Measurements from ENCODE around the gene BTAF1. TPM values are rescaled to one million over a fixed set of nuclear protein-coding genes. Genes with fewer than 3 reads are reported as not detected.
"Not testable (repeated sequence)": the region's sequence is repeated elsewhere in the genome, so short reads cannot be mapped to it uniquely, and the experiment has no call there.

BTAF1 gene
- total RNA-seq, 4 donors from 2014 or later: 42.6 to 61.3 (median 46.6) TPM

DNA sequence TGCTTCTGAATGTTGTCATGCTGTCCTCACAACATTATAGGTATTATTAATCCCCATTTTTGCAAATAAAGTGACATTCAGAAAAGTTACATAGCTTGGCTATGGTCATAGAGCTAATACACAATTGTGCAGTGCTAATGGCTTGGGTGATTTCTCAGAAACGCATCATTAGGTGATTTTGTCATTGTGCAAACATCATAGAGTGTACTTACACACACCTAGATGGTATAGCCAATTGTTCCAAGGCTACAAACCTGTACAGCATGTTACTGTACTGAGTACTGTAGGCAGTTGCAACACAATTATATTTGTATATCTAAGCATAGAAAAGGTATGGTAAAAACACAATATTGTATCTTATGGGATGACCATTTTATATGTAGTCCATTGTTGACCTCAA lies 91.0 kb downstream of the BTAF1 start:
- no peaks in the 10 kb centered on the region for H3K9me3 ChIP-seq
- no peak overlapping the region for H3K4me3 ChIP-seq (replicated peaks in 1 of 3)
- TF ChIP-seq POLR2A (IDR thresholded peaks at IDR 0.05): no peak
- no peak for TF ChIP-seq CTCF (IDR thresholded peaks at IDR 0.05)
- H3K27ac ChIP-seq: no peak overlapping the region
- intact Hi-C loops (cut with DNase I): no loop called here
- peaks cover 12 to 45% of the 10 kb centered on the region in 2 donors for H3K36me3 ChIP-seq
- no peaks in the 10 kb centered on the region for H3K4me1 ChIP-seq
- no peaks in the 10 kb centered on the region for H3K27me3 ChIP-seq
- WGBS, 2 donors: 88 to 96% methylated on average over 1 of the region's 1 CpG
- no peak for DNase-seq

DNA sequence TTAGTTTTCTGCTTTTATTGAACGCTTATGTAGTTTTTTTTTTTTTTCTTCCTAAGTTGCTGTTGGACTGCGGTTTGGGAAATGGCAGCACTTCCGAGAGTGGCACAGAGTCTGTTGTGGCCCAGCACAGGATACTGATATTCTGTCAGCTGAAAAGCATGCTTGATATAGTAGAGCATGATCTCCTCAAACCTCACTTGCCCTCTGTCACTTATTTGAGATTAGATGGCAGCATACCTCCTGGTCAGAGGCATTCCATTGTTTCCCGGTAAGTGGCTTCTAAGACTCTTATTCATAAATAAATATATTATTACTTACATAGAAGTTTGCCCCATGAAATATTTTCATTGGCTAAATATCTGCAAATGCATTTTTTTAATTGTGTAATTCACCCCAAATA lies 101.1 kb downstream of the BTAF1 start:
- Histone ChIP-seq H3K36me3 (peaks cover 29 to 48% of the 10 kb centered on the region in 2 donors), H3K4me1 (no peaks in the 10 kb centered on the region), H3K9me3 (no peaks in the 10 kb centered on the region), H3K27ac (no peak overlapping the region), H3K4me3 (replicated peaks in 1 of 3) (no peak overlapping the region), H3K27me3 (no peaks in the 10 kb centered on the region)
- 91 to 95% methylated on average over 4 of the region's 4 CpGs for WGBS, 2 donors
- intact Hi-C loops (cut with DNase I): no loop called here
- TF ChIP-seq POLR2A (IDR thresholded peaks at IDR 0.05) (no peak), CTCF (IDR thresholded peaks at IDR 0.05) (no peak)
- no peak for DNase-seq

DNA sequence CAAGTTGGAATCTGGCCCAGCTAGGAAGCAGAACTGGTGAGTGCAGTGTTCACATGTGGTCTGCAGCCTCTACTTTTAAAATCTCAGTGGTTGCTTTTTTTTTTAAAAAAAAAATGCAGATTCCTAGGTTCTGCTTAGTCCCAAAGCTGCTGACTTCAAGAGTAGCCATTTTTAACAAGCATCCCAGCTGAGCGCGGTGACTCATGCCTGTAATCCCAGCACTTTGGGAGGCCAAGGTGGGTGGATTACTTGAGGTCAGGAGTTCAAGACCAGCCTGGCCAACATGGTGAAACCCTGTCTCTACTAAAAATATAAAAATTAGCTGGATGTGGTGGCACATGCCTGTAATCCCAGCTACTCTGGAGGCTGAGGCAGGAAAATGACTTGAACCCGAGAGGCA lies 101.8 kb downstream of the BTAF1 start:
- intact Hi-C loops (cut with DNase I); H3K4me1 ChIP-seq; H3K27me3 ChIP-seq; H3K4me3 ChIP-seq (replicated peaks in 1 of 3); DNase-seq; H3K9me3 ChIP-seq; H3K27ac ChIP-seq: not testable (repeated sequence)
- peaks cover 29 to 45% of the 10 kb centered on the region in 2 donors for H3K36me3 ChIP-seq
- WGBS, 2 donors: 96 to 97% methylated on average over 3 of the region's 3 CpGs

- Histone ChIP-seq H3K36me3 (peaks cover 33 to 45% of the 10 kb centered on the region in 2 donors), H3K4me3 (replicated peaks in 1 of 3) (no peak overlapping the region), H3K9me3 (no peaks in the 10 kb centered on the region), H3K27ac (no peak overlapping the region), H3K27me3 (no peaks in the 10 kb centered on the region), H3K4me1 (no peaks in the 10 kb centered on the region)
- 94% methylated on average over 4 of the region's 4 CpGs for WGBS, 2 donors
- intact Hi-C loops (cut with DNase I): no loop called here
- TF ChIP-seq CTCF (IDR thresholded peaks at IDR 0.05): no peak
- TF ChIP-seq POLR2A (IDR thresholded peaks at IDR 0.05): no peak
- no peak for DNase-seq
Measured at GRCh38 chr10:92027141-92027540, 103.6 kb downstream of the BTAF1 start.

- TF ChIP-seq CTCF (IDR thresholded peaks at IDR 0.05) (no peak), POLR2A (IDR thresholded peaks at IDR 0.05) (no peak)
- Histone ChIP-seq H3K4me3 (replicated peaks in 1 of 3) (no peak overlapping the region), H3K9me3 (no peaks in the 10 kb centered on the region), H3K36me3 (peaks cover 23 to 24% of the 10 kb centered on the region in 2 donors), H3K27ac (no peak overlapping the region), H3K27me3 (no peaks in the 10 kb centered on the region), H3K4me1 (no peaks in the 10 kb centered on the region)
- DNase-seq: no peak
- intact Hi-C loops (cut with DNase I): no loop called here
- WGBS, 2 donors: 92 to 96% methylated on average over 3 of the region's 3 CpGs
Measured at GRCh38 chr10:92031580-92031979, 108.0 kb downstream of the BTAF1 start.

GRCh38 chr10:92033070-92033469 lies 109.5 kb downstream of the BTAF1 start:
- DNase-seq; intact Hi-C loops (cut with DNase I); H3K9me3 ChIP-seq; H3K4me1 ChIP-seq; H3K27me3 ChIP-seq; H3K27ac ChIP-seq; H3K4me3 ChIP-seq (replicated peaks in 1 of 3): not testable (repeated sequence)
- peaks cover 9 to 11% of the 10 kb centered on the region in 2 donors for H3K36me3 ChIP-seq
- WGBS, 2 donors: 75 to 81% methylated on average over 3 of the region's 3 CpGs

Measured in thyroid gland (tissue), 4 donors.